Mucosa of descending colon (tissue), 3 donors: ENCODE measurements around the gene CNDP1. TPM values are rescaled to one million over a fixed set of nuclear protein-coding genes. Genes with fewer than 3 reads are reported as not detected.

Experiments
- ATAC-seq: fragments of 200-7000 bp; cut with Tn5 transposase; one replicate; pipeline ENCODE4 v1.9.1; 2020; ENCODE audit warnings: mild to moderate bottlenecking, moderate library complexity
- DNase-seq, 3 donors: peaks; one replicate each; pipeline ENCODE4 v3.0.0-alpha.2; 2020
- H3K36me3 ChIP-seq: fragments of 200-600 bp; one replicate; pipeline ENCODE4 v1.8.0; 2021; ENCODE audit warnings: low read depth, mild to moderate bottlenecking
- H3K4me1 ChIP-seq: fragments of 200-600 bp; one replicate; pipeline ENCODE4 v1.8.0; 2021; ENCODE audit warnings: low read depth, mild to moderate bottlenecking
- H3K4me3 ChIP-seq: fragments of 200-600 bp; one replicate; pipeline ENCODE4 v1.8.0; 2021; ENCODE audit warnings: mild to moderate bottlenecking
- H3K9me3 ChIP-seq: fragments of 200-600 bp; one replicate; pipeline ENCODE4 v1.8.0; 2021; ENCODE audit warnings: mild to moderate bottlenecking
- CTCF ChIP-seq: fragments of 200-600 bp; IDR thresholded peaks from one replicate; pipeline ENCODE4 v1.8.0; 2022; ENCODE audit warnings: antibody characterized with exemption, mild to moderate bottlenecking
- intact Hi-C, 2 donors: fragments of 100-400 bp; cut with DNase I in 1 of 2; cut with micrococcal nuclease in 1 of 2; formaldehyde crosslinking; loops; one replicate each; pipeline versions ENCODE4 v1.11.0 to v1.11.1; 2022; cut with DNase I, micrococcal nuclease
- total RNA-seq, 3 donors: library from RNA; stranded (reverse); fragmentation: NEBNext Ultra II Directional in 2 of 3; extraction: Animal tissue kit (Norgen Biotek cat#: 25700) in 2 of 3; gene quantifications; one replicate each; pipeline versions ENCODE4 v1.2.1 to v1.2.4, GENCODE V29; 2021 to 2023
- donor health status: DM: no; HTN: no; CAD: no; lungs with moderate emphysema.
- donor health status: DM: no; HTN: no; CAD: no.
- donor health status: DM: no; HTN: yes; CAD: no.

The CNDP1 gene
- total RNA-seq, 3 donors from 2014 or later: 0.19 to 0.32 (median 0.19) TPM

GRCh38 chr18:74608681-74609080 is 74.4 kb downstream of the CNDP1 start:
- Histone ChIP-seq H3K4me3 (no peak overlapping the region), H3K9me3 (no peaks in the 10 kb centered on the region), H3K4me1 (no peaks in the 10 kb centered on the region), H3K36me3 (no peaks in the 10 kb centered on the region)
- intact Hi-C loops: no loop called here
- TF ChIP-seq CTCF: no peak
- DNase-seq (no peak), ATAC-seq (no peak)

- intact Hi-C loops: no loop called here
- ATAC-seq: no peak
- H3K4me1 ChIP-seq: no peaks in the 10 kb centered on the region
- no peak for DNase-seq
- H3K4me3 ChIP-seq: no peak overlapping the region
- H3K9me3 ChIP-seq: no peaks in the 10 kb centered on the region
- TF ChIP-seq CTCF: no peak
- no peaks in the 10 kb centered on the region for H3K36me3 ChIP-seq
Measured at GRCh38 chr18:74609535-74609934, 75.2 kb downstream of the CNDP1 start.

- Histone ChIP-seq H3K4me3 (no peak overlapping the region), H3K9me3 (no peaks in the 10 kb centered on the region), H3K4me1 (no peaks in the 10 kb centered on the region), H3K36me3 (no peaks in the 10 kb centered on the region)
- ATAC-seq (no peak), DNase-seq (no peak)
- TF ChIP-seq CTCF: no peak
- intact Hi-C loops: no loop called here
Measured at GRCh38 chr18:74610051-74610615, 75.8 kb downstream of the CNDP1 start.

GRCh38 chr18:74610860-74611259 is 76.6 kb downstream of the CNDP1 start:
- ATAC-seq (no peak), DNase-seq (no peak)
- Histone ChIP-seq H3K9me3 (no peaks in the 10 kb centered on the region), H3K4me1 (no peaks in the 10 kb centered on the region), H3K36me3 (no peaks in the 10 kb centered on the region), H3K4me3 (no peak overlapping the region)
- no peak for TF ChIP-seq CTCF
- intact Hi-C loops: no loop called here

GRCh38 chr18:74611765-74612164 is 77.5 kb downstream of the CNDP1 start:
- TF ChIP-seq CTCF: no peak
- intact Hi-C loops: no loop called here

GRCh38 chr18:74613381-74613780 is 79.1 kb downstream of the CNDP1 start:
- ATAC-seq: no peak
- no peak for TF ChIP-seq CTCF

More at GRCh38 chr18:74611765-74612164, 77.5 kb downstream of the CNDP1 start:
- Histone ChIP-seq H3K9me3 (no peaks in the 10 kb centered on the region), H3K4me3 (no peak overlapping the region), H3K36me3 (no peaks in the 10 kb centered on the region), H3K4me1 (no peaks in the 10 kb centered on the region)
- DNase-seq (no peak), ATAC-seq (no peak)

More at GRCh38 chr18:74613381-74613780, 79.1 kb downstream of the CNDP1 start:
- no peak overlapping the region for H3K4me3 ChIP-seq
- no peaks in the 10 kb centered on the region for H3K4me1 ChIP-seq
- H3K9me3 ChIP-seq: no peaks in the 10 kb centered on the region
- intact Hi-C loops: no loop called here
- no peak for DNase-seq
- no peaks in the 10 kb centered on the region for H3K36me3 ChIP-seq
